ENCODE results near the gene SLC35E2B.

- no peak for TF ChIP-seq SIN3A (IDR thresholded peaks at IDR 0.05; ENCODE audit: borderline replicate concordance, low read depth, low read length)
- no peak for TF ChIP-seq CTCF (CRISPR knock-in tag; IDR thresholded peaks at IDR 0.05)
- no peak for TF ChIP-seq POLR2AphosphoS2 (IDR thresholded peaks at IDR 0.05; ENCODE audit: low read depth, low read length)
- TF ChIP-seq MIER3 (CRISPR knock-in tag; IDR thresholded peaks at IDR 0.05; ENCODE audit: borderline replicate concordance): no peak
- no peak for TF ChIP-seq RELA (CRISPR knock-in tag; IDR thresholded peaks at IDR 0.05)
Observed at GRCh38 chr1:1616045-1616790, 76.4 kb downstream of the SLC35E2B start.

Measured in HepG2 (cell line).